Stimulated activated CD4-positive, alpha-beta T cell treated with anti-CD3 and anti-CD28 coated beads, Interleukin-12 subunit alpha, Interleukin-12 subunit beta, amount 100 ng/mL, for 4 hours (primary cell): ENCODE data around the gene CRABP2.

ENCODE experiments used
- DNase-seq: peaks from one replicate; pipeline ENCODE4 v3.0.0-alpha.2; 2020

CRABP2 gene

GRCh38 chr1:156708218-156708661 is 2.9 kb upstream of the CRABP2 start:
- DNase-seq = no peak

- no peak for DNase-seq
Observed at GRCh38 chr1:156707417-156708217, 2.2 kb upstream of the CRABP2 start.

DNA sequence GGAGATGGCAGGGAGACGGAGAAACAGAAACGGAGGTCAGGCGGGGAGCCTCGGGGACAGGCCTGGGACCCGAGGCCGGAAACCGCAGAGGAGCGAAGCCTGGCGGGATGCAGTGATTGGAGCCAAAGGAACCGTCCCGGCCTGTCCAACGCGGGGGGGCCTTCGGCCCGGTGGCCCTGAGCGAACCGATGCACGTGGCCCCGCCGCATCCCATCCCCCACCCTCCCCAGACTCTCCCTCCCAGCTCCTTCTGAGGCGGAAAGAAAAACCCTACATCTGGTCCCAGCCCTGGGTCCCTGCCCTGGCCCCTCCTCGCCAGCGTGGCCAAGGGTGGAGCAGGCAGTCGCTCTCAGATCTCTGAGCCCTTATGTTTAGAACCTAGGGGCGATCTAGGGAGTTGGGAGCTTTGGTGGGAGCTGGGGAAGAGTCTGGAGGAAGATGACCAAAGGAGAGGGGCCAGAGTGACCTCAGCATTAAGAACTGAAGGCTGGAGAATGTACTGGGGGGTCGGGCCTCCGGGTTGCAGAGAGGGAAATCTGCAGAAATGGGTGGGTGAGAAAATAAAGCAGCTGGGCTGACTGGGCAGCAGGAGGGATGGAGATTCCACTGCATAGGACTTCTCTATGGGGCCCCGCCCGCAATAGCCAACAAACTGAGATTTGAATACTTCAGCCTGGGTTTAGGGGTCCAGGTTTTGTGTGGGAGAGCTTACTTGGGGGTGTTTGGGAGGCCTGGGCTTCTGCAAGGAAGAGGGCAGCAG is 1.5 kb upstream of the CRABP2 start:
- peak; percentile 20 for DNase-seq

GRCh38 chr1:156705918-156706656 is 704 bp upstream of the CRABP2 start:
- DNase-seq = peak; percentile 74

DNA sequence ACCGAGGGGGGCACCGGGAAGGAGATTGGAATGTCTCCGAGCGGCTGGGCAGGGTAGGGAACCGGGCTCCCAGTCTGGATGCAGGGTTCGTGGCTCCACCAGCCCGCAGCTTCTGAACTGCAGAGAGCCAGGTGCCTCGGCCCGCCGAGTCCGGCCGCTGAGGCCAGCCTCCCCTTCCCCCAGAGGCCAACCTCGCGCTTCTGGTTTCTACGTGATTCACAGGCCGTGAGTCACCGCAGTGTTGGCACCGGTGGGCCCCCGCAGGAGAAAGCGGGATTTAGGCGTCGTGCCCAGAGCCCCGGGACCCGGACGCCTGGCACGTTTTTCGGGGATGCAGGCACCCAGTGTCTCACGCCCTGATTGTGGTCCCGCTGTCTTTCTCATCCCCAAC is 458 bp downstream of the CRABP2 start:
- peak; percentile 45 for DNase-seq

- no peak for DNase-seq
Observed at GRCh38 chr1:156704166-156704711, 1.1 kb downstream of the CRABP2 start.

DNA sequence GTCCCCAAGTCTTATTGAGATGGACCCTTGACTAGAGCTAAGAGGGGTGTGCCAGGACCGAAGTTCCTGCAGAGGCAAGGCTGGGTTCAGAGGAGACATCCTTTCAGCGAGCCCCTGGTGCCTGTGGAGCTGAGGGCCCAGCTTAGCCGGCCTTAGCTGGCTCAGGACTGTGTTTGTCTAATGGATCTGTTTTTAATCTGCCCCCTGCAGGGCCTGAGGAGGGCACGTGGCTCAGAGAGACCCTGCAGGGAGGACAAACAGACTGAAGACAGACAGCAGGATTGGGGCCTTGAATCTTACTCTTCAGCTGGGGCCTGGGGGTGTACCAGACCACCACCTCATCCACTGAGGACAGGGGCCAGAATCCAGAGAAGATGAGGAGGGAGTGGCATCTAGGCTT is 1.6 kb downstream of the CRABP2 start:
- no peak for DNase-seq

DNA sequence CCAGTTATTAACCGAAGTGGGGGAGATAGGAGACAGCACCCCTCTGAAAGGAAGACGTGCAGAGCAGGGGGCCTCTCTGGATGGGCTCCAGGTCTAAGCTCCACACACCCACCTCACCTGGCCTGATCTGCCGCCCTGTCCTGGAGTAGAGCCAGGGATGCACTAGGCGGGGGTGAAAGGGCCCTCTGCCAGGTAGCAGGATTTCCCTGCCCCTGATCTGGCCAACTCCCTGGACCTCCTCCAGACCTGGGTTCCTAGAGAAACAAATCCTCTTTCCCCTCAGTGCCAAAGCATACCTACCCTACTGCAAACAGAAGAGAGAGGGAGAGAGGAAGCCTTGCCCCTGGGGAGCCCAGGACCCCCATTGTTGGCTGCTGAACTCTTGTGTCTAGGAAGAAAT is 2.0 kb downstream of the CRABP2 start:
- DNase-seq = no peak

- no peak for DNase-seq
Observed at GRCh38 chr1:156700736-156701531, 4.4 kb downstream of the CRABP2 start.

DNA sequence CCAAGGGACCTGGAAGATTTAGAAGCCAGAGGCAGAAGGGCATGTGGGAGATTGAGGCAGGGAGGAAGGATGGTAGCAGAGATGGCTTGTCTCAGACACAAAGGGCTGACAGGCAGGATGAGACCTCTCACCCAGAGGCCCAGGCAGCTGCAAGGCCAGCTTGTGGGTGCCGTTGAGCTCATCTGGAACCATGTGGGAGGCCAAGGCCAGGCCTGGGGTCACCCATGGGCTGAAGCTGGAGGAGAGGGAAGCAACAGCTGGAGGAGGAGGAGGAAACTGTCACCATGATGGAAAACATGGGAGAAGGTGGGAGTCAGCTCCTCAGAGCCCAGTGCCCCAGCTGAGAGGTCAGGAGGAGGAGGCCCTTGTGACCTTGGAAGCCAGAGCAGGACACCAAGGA is 6.4 kb downstream of the CRABP2 start:
- DNase-seq = no peak

GRCh38 chr1:156697481-156697880 is 7.9 kb downstream of the CRABP2 start:
- DNase-seq = no peak

GRCh38 chr1:156696755-156697154 is 8.6 kb downstream of the CRABP2 start:
- DNase-seq = no peak

- DNase-seq = no peak
Observed at GRCh38 chr1:156694690-156694962, 10.8 kb downstream of the CRABP2 start.

DNA sequence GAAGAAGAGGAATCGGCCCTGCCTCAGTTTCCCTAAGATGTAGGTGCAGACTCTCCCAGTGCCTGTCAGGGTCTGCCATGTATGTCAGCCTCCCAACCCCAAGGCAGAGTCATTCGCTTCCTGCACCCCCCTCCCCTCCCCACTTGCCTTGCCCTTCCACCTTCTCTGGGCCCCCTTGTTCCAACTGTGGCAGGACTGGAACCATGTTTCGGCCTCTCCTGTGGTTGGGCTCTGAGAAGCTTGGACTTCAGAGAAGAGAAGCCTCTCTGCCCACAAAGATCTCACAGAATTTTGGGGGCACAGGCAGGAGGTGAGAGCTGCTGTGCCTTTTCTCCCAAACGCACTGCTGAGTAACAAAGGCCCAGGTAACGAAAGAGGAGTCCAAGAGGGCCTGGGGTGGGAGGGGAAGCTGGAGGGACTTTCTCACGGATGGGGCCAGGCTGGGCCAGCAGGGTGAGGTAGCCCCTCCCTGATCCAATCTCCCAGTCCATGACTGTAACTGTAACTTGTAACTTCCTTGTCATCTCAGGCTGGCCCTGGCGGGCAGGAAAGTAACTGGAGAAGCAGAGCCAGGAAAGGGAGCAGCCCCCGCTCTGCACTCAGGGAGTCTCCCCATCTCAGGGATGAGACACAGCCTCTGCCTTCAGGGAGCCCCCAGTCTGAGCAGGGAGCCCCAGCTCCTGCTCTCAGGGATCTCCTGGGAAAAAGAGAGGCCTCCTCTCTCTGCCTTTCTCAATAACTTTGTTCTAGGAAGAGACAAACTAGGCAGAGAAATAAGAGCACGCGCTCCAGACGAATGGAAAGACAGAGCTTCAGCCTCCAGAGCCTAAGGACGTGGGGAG is 11.3 kb downstream of the CRABP2 start:
- DNase-seq = no peak

DNA sequence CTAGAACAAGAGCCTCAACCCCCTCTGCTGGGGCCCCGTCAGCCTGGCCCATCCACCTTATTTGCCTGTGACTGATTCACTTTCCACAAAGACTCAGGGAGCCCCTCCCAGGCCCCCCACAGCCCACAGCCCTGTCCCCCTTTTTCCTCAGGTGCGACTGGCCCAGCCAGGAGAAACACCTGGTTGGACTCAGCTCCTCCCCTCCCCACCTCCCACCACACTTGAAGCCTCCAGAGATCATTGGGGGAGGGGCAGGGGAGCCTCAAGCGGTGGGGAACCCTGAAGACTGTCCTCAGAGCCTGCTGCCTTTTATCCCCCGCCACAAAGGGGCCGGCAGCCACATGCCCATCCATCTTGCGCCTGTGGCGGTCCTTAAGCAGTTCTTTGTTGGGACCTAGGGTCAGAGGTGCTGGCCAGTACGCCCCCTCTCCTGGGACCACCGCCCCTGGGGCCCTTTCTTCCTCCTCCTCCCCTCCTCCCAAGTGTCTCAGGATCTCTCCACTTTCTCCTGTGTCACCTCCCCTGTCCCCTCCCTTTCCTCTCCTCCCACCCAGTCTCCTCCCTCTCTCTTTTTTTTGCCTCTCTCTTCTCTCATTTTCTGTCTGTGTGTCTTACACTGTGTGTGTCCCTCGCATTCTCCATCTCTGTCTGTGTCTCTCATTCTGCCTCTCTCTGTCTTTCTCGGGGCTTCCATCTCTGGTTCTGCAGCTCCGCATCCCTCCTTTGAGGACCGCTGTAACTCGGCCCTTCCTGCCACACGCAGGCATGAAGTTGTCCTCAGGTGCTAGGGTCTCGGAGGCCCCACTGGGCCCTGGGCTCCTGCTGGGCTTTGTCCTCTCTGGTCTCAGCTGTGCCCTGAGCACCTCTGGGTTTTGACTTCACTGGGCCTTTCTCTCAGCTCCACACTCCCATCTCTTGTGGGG is 12.2 kb downstream of the CRABP2 start:
- DNase-seq = no peak

DNA sequence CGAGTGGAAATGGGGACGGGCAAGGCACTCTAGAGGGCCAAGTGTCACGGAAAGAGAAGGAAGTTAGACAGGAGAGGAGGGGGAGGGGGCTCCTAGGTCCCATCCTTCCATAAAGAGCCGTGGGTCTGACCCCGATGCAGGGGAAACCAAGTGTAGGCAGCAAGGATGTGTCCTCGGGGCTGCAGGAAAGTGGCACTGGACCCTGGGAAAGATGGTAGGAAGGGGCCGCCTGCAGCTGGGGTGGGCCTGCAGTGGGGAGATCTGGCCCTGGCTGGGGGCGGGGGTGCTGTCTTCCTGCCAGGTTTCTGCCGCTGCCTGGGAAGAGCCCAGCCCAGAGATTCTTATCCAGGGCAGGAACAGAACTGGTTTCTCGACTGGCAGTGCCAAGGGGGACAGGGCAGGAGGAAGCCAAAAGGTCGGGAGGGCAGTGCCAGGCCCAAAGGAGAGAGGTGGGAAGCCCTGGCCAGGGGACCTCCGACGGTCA is 12.9 kb downstream of the CRABP2 start:
- DNase-seq = no peak

- DNase-seq = no peak
Observed at GRCh38 chr1:156691665-156692440, 13.5 kb downstream of the CRABP2 start.

GRCh38 chr1:156691191-156691590 is 14.2 kb downstream of the CRABP2 start:
- DNase-seq = no peak

DNA sequence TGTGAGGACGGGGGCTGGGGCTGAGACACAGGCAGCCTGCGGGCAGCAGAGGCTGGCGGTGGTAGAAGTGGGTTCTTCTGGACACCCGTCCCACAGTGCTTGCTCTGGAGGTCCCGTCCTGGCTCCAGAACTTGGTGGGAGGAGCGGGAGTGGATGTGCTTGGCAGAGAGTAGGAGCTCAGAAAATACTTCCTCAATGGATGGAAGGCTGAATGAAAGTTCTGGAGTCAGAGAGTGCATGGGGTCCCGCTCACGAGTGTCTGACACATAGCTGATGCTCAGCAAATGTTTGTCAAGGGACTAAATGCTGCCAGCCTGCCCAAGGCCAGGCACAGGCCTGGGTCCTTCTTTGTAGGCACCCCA is 14.7 kb downstream of the CRABP2 start:
- DNase-seq = no peak
